Measurements from ENCODE around the gene BSN. TPM values are rescaled to one million over a fixed set of nuclear protein-coding genes. Genes with fewer than 3 reads are reported as not detected.
"Not testable (repeated sequence)": the region's sequence is repeated elsewhere in the genome, so short reads cannot be mapped to it uniquely, and the experiment has no call there.

The BSN gene
- total RNA-seq, 1 donor from 2014 or later, result 4.0 TPM

DNA sequence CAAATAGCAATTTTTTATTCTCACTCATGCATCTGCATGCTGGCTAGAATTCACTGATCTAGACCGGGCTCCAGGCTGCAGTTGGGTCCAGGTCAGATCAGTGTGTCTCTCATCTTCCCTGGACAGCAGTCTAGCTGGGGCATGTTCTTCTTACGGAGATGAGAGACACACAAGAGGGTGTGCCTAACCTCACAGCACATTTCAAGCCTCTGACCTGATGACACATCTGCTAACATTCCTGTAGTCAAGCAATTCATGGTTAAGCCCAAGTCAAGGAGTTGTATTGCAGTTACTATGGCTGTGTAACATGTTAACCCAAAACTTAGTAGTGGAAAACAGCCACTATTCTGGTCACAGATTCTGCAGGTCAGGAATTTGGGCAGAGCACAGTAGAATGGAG, 13.1 kb downstream of the BSN start:
- H3K27ac Mint-ChIP-seq, result no peak overlapping the region
- peaks cover 5% of the 10 kb centered on the region for H3K4me1 Mint-ChIP-seq (ENCODE audit: unreplicated experiment)
- no peak for DNase-seq (ENCODE audit: extremely low spot score, unreplicated experiment)
- no peaks in the 10 kb centered on the region for H3K36me3 Mint-ChIP-seq
- H3K9me3 Mint-ChIP-seq, result no peaks in the 10 kb centered on the region
- H3K27me3 Mint-ChIP-seq, result no peaks in the 10 kb centered on the region
- TF ChIP-seq, protein P1, sequence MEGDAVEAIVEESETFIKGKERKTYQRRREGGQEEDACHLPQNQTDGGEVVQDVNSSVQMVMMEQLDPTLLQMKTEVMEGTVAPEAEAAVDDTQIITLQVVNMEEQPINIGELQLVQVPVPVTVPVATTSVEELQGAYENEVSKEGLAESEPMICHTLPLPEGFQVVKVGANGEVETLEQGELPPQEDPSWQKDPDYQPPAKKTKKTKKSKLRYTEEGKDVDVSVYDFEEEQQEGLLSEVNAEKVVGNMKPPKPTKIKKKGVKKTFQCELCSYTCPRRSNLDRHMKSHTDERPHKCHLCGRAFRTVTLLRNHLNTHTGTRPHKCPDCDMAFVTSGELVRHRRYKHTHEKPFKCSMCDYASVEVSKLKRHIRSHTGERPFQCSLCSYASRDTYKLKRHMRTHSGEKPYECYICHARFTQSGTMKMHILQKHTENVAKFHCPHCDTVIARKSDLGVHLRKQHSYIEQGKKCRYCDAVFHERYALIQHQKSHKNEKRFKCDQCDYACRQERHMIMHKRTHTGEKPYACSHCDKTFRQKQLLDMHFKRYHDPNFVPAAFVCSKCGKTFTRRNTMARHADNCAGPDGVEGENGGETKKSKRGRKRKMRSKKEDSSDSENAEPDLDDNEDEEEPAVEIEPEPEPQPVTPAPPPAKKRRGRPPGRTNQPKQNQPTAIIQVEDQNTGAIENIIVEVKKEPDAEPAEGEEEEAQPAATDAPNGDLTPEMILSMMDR (conservative IDR thresholded peaks at IDR 0.05), result no peak
- no peak overlapping the region for H3K4me3 Mint-ChIP-seq

DNA sequence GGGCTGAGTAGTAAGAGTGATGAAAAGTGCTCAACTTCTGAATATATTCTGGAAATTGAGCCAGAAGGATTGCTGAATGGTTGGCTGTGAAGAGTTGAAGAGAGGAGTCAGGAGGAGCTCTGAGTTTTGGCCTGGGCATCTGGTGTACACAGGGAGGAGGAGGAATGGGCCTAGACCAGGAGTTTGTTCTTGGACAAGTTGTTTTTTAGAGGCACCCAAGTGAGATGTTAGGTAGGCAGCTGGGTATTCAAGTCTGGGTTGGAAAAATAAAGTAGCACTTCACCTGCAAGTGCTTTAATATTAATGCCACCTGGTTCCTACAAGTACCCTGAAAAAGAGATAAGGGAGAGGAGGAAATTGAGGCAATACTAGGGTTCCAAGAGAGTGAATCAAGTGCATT, 14.7 kb downstream of the BSN start:
- H3K27ac Mint-ChIP-seq, result no peak overlapping the region
- no peaks in the 10 kb centered on the region for H3K9me3 Mint-ChIP-seq
- peaks cover 5% of the 10 kb centered on the region for H3K4me1 Mint-ChIP-seq (ENCODE audit: unreplicated experiment)
- no peaks in the 10 kb centered on the region for H3K36me3 Mint-ChIP-seq
- TF ChIP-seq, protein P1 (conservative IDR thresholded peaks at IDR 0.05), result no peak
- no peak overlapping the region for H3K4me3 Mint-ChIP-seq
- H3K27me3 Mint-ChIP-seq, result no peaks in the 10 kb centered on the region
- DNase-seq (ENCODE audit: extremely low spot score, unreplicated experiment), result no peak

DNA sequence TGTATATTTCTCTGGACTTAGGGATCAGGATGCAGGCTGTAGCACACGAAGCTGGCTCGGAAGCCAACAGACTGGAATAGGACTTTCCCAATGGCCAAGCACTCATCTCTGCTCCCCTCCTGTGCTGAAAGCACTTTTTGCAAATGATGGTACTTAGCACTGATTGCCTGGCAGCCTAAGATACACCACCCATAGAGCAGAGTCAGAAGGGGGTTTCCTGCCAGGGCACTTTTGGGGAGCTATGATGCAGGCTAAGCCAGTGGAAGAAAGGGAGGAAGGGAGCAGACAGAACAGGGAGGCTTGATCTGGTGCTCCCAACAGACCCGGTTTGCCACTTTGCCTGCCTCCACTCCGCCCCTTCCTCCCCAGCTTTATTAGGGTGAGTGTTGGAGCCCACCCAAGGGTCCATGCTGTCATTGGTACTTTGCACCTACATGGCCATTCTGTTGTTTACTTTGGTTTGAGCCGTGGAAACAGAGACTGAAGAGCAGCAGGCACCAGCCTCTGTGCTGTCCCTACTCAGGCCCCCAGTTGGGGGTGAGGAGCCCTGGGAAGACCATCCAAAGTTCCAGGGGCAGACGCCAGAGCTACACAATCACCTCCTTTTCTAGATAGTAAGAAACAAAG, 15.9 kb downstream of the BSN start:
- DNase-seq (ENCODE audit: extremely low spot score, unreplicated experiment), result no peak
- peaks cover 5% of the 10 kb centered on the region for H3K4me1 Mint-ChIP-seq (ENCODE audit: unreplicated experiment)
- TF ChIP-seq, protein P1 (conservative IDR thresholded peaks at IDR 0.05), result no peak
- H3K4me3 Mint-ChIP-seq, result no peak overlapping the region
- H3K27ac Mint-ChIP-seq, result no peak overlapping the region
- H3K36me3 Mint-ChIP-seq, result no peaks in the 10 kb centered on the region
- no peaks in the 10 kb centered on the region for H3K27me3 Mint-ChIP-seq
- H3K9me3 Mint-ChIP-seq, result no peaks in the 10 kb centered on the region

DNA sequence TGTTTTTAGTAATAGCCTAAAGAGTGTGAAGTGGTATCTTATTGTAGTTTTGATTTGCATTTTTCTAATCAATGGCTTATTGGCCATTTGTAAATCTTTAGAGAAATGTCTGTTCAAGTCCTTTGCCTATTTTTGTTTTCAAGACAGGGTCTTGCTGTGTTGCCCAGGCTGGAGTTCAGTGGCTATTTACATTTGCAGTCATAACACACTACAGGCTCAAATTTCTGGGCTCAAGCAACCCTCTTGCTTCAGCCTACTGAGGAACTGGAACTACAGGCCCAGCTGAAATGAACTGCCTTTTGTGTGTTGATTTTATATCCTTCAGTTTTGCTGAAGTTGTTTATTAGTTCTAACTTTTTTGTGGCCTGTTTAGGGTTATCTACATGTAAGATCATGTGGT, 27.9 kb downstream of the BSN start:
- no peaks in the 10 kb centered on the region for H3K9me3 Mint-ChIP-seq
- H3K4me1 Mint-ChIP-seq (ENCODE audit: unreplicated experiment), result no peaks in the 10 kb centered on the region
- peaks cover 3% of the 10 kb centered on the region for H3K36me3 Mint-ChIP-seq
- no peak overlapping the region for H3K27ac Mint-ChIP-seq
- no peak overlapping the region for H3K4me3 Mint-ChIP-seq
- DNase-seq (ENCODE audit: extremely low spot score, unreplicated experiment), result no peak
- TF ChIP-seq, protein P1 (conservative IDR thresholded peaks at IDR 0.05), result no peak
- peaks cover 3% of the 10 kb centered on the region for H3K27me3 Mint-ChIP-seq

DNA sequence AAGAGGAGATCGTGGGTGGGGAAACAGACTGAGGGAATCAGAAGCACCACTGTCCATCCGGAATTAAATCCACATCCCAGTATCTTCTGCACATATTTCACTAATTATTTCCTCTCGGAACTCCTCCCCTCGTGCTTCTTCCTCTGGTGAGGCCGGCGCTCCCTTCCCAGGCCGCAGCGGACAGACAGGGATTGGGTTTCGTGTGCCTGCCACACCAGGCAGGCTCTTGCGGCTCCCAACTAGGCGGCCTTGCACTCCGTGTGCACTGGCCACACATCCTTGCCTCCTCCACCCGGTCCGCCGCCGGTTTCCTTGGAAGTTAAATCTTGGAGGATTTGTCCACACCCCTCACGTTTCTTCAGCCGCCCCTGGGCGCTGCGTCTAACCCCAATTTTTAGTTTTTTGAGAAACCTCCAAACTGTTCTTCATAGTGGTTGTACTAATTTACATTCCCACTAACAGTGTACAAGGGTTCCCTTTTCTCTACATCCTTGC, 31.0 kb downstream of the BSN start:
- H3K9me3 Mint-ChIP-seq; DNase-seq (ENCODE audit: extremely low spot score, unreplicated experiment); H3K27ac Mint-ChIP-seq; H3K4me3 Mint-ChIP-seq; H3K4me1 Mint-ChIP-seq (ENCODE audit: unreplicated experiment); H3K27me3 Mint-ChIP-seq; H3K36me3 Mint-ChIP-seq: not testable (repeated sequence)

DNA sequence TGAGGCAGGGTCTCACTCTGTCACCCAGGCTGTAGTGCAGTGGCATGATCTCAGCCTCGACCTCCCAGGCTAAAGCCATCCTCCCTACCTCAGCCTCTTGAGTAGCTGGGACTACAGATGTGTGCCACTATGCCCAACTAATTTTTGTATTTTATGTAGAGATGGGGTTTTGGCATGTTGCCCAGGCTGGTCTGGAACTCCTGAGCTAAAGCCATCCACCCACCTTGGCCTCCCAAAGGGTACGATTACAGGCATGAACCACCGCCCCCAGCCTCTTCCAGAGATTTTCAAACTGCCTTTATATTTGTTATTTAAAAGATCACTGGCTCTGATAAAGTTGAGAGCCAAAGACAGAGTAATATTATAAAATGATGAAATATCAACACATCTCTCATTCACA, 37.3 kb downstream of the BSN start:
- no peaks in the 10 kb centered on the region for H3K4me1 Mint-ChIP-seq (ENCODE audit: unreplicated experiment)
- TF ChIP-seq, protein P1 (conservative IDR thresholded peaks at IDR 0.05), result no peak
- no peaks in the 10 kb centered on the region for H3K9me3 Mint-ChIP-seq
- H3K4me3 Mint-ChIP-seq, result no peak overlapping the region
- no peaks in the 10 kb centered on the region for H3K36me3 Mint-ChIP-seq
- no peak overlapping the region for H3K27ac Mint-ChIP-seq
- peak; percentile 10 for DNase-seq (ENCODE audit: extremely low spot score, unreplicated experiment)
- H3K27me3 Mint-ChIP-seq, result peaks cover 2% of the 10 kb centered on the region

All from type B pancreatic cell (in vitro differentiated cells).